DOHH2 (cell line): ENCODE data around the gene CAPN14.
"Not testable (repeated sequence)": the region's sequence is repeated elsewhere in the genome, so short reads cannot be mapped to it uniquely, and the experiment has no call there.

Source experiments
- H3F3A ChIP-seq: fragments of 200-600 bp; sonication (generic), shearing (Covaris generic); 2 replicates; pipeline ENCODE4 v1.6.0; 2016; ENCODE audit warnings: antibody characterized with exemption, mild to moderate bottlenecking; ENCODE audit not compliant: control insufficient read depth, insufficient read depth
- H3K27ac ChIP-seq: fragments of 200-600 bp; sonication (generic); 2 replicates; pipeline ENCODE4 v1.5.1; 2014; ENCODE audit warnings: low read depth, mild to moderate bottlenecking, low read length, moderate library complexity
- H3K27me3 ChIP-seq: fragments of 200-600 bp; sonication (generic); 2 replicates; pipeline ENCODE4 v1.6.1; 2014; ENCODE audit warnings: mild to moderate bottlenecking, low read length, mixed read lengths; ENCODE audit not compliant: control insufficient read depth
- H3K36me3 ChIP-seq: fragments of 200-600 bp; sonication (generic); 2 replicates; pipeline ENCODE4 v1.6.1; 2014; ENCODE audit warnings: mild to moderate bottlenecking, low read length, moderate library complexity, mixed read lengths; ENCODE audit not compliant: control insufficient read depth
- H3K4me1 ChIP-seq: fragments of 200-600 bp; sonication (generic); 2 replicates; pipeline ENCODE4 v1.6.1; 2014; ENCODE audit warnings: mild to moderate bottlenecking, low read length, mixed read lengths; ENCODE audit not compliant: control insufficient read depth
- H3K4me2 ChIP-seq: fragments of 200-600 bp; sonication (generic); 2 replicates; pipeline ENCODE4 v1.6.0; 2014; ENCODE audit warnings: mild to moderate bottlenecking, low read length, moderate library complexity
- H3K4me3 ChIP-seq: fragments of 200-600 bp; sonication (generic); 2 replicates; pipeline ENCODE4 v1.5.1; 2014; ENCODE audit warnings: mild to moderate bottlenecking, low read length, mixed read lengths
- H3K79me2 ChIP-seq: fragments of 200-600 bp; sonication (generic); 2 replicates; pipeline ENCODE4 v1.6.1; 2014; ENCODE audit warnings: mild to moderate bottlenecking, low read length, mixed read lengths; ENCODE audit not compliant: control insufficient read depth
- H3K9me2 ChIP-seq: fragments of 200-600 bp; sonication (generic); replicated peaks from 2 replicates; pipeline ENCODE4 v1.6.1; 2014; ENCODE audit warnings: mild to moderate bottlenecking, low read length, mixed read lengths; ENCODE audit not compliant: control insufficient read depth
- H3K9me3 ChIP-seq: fragments of 200-600 bp; sonication (generic); 2 replicates; pipeline ENCODE4 v1.6.1; 2014; ENCODE audit warnings: antibody characterized with exemption, low read length, mixed read lengths; ENCODE audit not compliant: control insufficient read depth, insufficient read depth
- H4K20me1 ChIP-seq: fragments of 200-600 bp; sonication (generic); 2 replicates; pipeline ENCODE4 v1.6.0; 2014; ENCODE audit warnings: low read depth, mild to moderate bottlenecking, antibody characterized with exemption, low read length, moderate library complexity; ENCODE audit not compliant: control insufficient read depth, insufficient read depth
- EZH2phosphoT487 ChIP-seq: fragments of 200-600 bp; sonication (generic); IDR thresholded peaks from 2 replicates; pipeline ENCODE4 v1.6.1; 2017; ENCODE audit warnings: borderline replicate concordance, mild to moderate bottlenecking, antibody characterized with exemption, low read length, moderate library complexity, mixed read lengths
- TF ChIP-seq, protein P1 (sequence below): fragments of 200-600 bp; sonication (generic); IDR thresholded peaks from one replicate; pipeline ENCODE4 v1.5.1; 2014; ENCODE audit warnings: antibody characterized with exemption, mild to moderate bottlenecking, low read depth, low read length; ENCODE audit not compliant: poor library complexity, severe bottlenecking

Gene CAPN14

DNA sequence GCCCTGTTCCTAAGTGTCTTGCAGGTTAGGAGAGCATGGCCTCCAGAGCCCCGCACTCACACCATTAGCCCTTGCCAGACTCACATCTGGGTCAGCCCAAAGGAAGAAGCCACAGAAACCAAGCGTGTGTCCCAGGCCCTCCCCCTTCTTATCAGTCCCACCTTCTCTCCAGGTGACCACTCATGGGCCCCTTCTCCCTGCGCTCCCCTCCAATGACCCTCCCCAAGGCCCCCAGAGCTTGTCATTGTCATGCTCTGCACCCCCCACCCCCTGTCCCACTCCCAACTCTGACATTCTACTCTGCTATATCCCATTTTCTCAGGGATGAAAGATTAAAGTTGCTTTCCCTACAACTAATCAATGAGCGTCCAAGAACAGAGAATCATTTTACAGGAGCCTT lies 30.1 kb downstream of the CAPN14 start:
- H3K79me2 ChIP-seq, result no peaks in the 10 kb centered on the region

DNA sequence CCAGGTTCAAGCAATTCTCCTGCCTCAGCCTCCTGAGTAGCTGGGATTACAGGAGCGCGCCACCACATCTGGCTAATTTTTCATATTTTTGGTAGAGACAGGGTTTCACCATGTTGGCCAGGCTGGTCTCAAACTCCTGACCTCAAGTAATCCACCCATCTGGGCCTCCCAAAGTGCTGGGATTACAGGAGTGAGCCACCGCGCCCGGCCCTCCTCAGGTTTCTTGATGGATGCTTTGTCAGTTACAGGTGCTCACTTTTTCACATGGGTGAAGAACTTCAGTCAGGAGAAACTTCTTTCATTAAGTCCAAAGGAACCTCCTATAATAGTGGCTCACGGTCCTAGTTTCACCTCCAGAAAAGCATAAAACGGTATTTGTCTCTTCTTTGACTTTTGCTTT lies 33.3 kb downstream of the CAPN14 start:
- H3F3A ChIP-seq, H3K79me2 ChIP-seq, H3K9me2 ChIP-seq, H3K27ac ChIP-seq, H3K27me3 ChIP-seq, H3K4me2 ChIP-seq, H3K4me3 ChIP-seq, H3K9me3 ChIP-seq, H4K20me1 ChIP-seq, H3K36me3 ChIP-seq, H3K4me1 ChIP-seq: not testable (repeated sequence)

More for the DNA sequence above, 30.1 kb downstream of the CAPN14 start:
- H4K20me1 ChIP-seq, result no peaks in the 10 kb centered on the region
- no peak overlapping the region for H3K4me2 ChIP-seq
- H3K9me3 ChIP-seq, result no peaks in the 10 kb centered on the region
- H3K27ac ChIP-seq, result no peak overlapping the region
- no peaks in the 10 kb centered on the region for H3K9me2 ChIP-seq
- H3K4me3 ChIP-seq, result no peak overlapping the region
- no peaks in the 10 kb centered on the region for H3F3A ChIP-seq
- H3K27me3 ChIP-seq, result no peaks in the 10 kb centered on the region
- TF ChIP-seq EZH2phosphoT487, result no peak
- TF ChIP-seq, protein P1, sequence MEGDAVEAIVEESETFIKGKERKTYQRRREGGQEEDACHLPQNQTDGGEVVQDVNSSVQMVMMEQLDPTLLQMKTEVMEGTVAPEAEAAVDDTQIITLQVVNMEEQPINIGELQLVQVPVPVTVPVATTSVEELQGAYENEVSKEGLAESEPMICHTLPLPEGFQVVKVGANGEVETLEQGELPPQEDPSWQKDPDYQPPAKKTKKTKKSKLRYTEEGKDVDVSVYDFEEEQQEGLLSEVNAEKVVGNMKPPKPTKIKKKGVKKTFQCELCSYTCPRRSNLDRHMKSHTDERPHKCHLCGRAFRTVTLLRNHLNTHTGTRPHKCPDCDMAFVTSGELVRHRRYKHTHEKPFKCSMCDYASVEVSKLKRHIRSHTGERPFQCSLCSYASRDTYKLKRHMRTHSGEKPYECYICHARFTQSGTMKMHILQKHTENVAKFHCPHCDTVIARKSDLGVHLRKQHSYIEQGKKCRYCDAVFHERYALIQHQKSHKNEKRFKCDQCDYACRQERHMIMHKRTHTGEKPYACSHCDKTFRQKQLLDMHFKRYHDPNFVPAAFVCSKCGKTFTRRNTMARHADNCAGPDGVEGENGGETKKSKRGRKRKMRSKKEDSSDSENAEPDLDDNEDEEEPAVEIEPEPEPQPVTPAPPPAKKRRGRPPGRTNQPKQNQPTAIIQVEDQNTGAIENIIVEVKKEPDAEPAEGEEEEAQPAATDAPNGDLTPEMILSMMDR, result no peak
- H3K36me3 ChIP-seq, result no peaks in the 10 kb centered on the region
- no peaks in the 10 kb centered on the region for H3K4me1 ChIP-seq

DNA sequence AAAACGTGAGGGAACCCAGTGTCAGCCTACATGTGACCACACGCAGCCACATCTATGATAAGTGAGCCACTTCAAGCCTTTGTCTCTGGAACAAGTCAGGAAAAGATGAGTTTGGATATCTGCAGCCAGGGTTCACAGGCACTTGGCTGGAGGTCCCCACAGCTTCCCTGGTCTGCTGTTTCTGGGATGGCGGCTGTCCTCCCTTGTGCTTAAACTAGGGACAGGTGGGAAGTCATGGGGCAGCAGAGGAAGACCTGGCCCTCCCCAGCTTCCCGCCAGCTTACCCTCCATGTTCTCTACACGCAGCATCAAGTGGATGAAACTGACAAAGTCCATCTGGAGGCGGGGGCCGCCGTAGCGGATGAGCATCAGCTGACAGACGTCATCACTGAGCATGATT lies 40.6 kb downstream of the CAPN14 start:
- TF ChIP-seq, protein P1, result no peak
- TF ChIP-seq EZH2phosphoT487, result no peak
- no peak overlapping the region for H3K4me3 ChIP-seq
- H3K27me3 ChIP-seq, result peaks cover 3% of the 10 kb centered on the region; the same call in 1 of the 2 replicates
- H4K20me1 ChIP-seq, result no peaks in the 10 kb centered on the region
- no peaks in the 10 kb centered on the region for H3F3A ChIP-seq
- H3K9me3 ChIP-seq, result no peaks in the 10 kb centered on the region
- no peak overlapping the region for H3K4me2 ChIP-seq
- H3K79me2 ChIP-seq, result no peaks in the 10 kb centered on the region
- H3K4me1 ChIP-seq, result no peaks in the 10 kb centered on the region
- no peaks in the 10 kb centered on the region for H3K36me3 ChIP-seq
- no peak overlapping the region for H3K27ac ChIP-seq
- H3K9me2 ChIP-seq, result no peaks in the 10 kb centered on the region

DNA sequence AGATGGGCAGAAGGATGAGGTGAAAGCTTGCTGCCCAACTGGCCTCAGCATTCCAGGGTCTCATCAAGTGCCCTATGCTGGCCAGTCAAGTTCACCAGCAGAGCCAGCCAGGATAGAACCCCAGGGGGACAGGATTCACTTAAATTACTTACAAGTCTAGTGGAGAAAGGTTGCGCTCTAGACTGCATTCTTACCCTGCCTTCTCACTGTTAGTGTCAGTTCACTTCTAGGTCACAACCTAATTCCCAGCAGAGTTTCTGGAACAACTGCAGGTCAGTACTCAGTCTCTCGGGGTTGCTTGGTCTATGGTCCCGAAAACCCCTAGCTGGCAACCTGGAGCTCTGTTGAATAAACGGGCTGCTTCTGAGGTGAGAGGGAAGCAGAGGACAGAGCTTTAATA lies 46.2 kb downstream of the CAPN14 start:
- Histone ChIP-seq H3K9me2 (no peaks in the 10 kb centered on the region), H3K4me3 (no peak overlapping the region), H4K20me1 (no peaks in the 10 kb centered on the region), H3K79me2 (no peaks in the 10 kb centered on the region), H3K27me3 (peaks cover 16% of the 10 kb centered on the region), H3F3A (no peaks in the 10 kb centered on the region), H3K4me2 (no peak overlapping the region), H3K9me3 (no peaks in the 10 kb centered on the region), H3K36me3 (no peaks in the 10 kb centered on the region), H3K27ac (no peak overlapping the region), H3K4me1 (no peaks in the 10 kb centered on the region)
- TF ChIP-seq, protein P1, result no peak
